SK-N-MC (cell line): ENCODE results near the gene RNU1-1.
"Not testable (repeated sequence)": the region's sequence is repeated elsewhere in the genome, so short reads cannot be mapped to it uniquely, and the experiment has no call there.

ENCODE experiments used
- EZH2 ChIP-seq: fragments of 200-600 bp; sonication (generic); IDR thresholded peaks from one replicate; pipeline ENCODE4 v1.6.1; 2017; ENCODE audit warnings: antibody characterized with exemption
- POLR2AphosphoS5 ChIP-seq: IDR thresholded peaks from 2 replicates; pipeline ENCODE4 v1.6.1; 2012; ENCODE audit warnings: mild to moderate bottlenecking, low read depth, low read length, borderline replicate concordance

- TF ChIP-seq EZH2, POLR2AphosphoS5: not testable (repeated sequence)
Observed at GRCh38 chr1:16506364-16507136, 7.5 kb downstream of the RNU1-1 start.
